OCI-LY1 (cell line): ENCODE measurements around the gene ALCAM.

ENCODE experiments used
- H2AFZ ChIP-seq: fragments of 200-600 bp; sonication (generic), shearing (Covaris generic); 2 replicates; pipeline ENCODE4 v1.6.0; 2014; ENCODE audit warnings: antibody characterized with exemption, mild to moderate bottlenecking, low read length
- H3F3A ChIP-seq: fragments of 200-600 bp; sonication (generic), shearing (Covaris generic); 2 replicates; pipeline ENCODE4 v1.6.0; 2014; ENCODE audit warnings: mild to moderate bottlenecking, antibody characterized with exemption, low read length, moderate library complexity; ENCODE audit not compliant: insufficient read depth
- H3K27ac ChIP-seq: fragments of 200-600 bp; sonication (generic); 2 replicates; pipeline ENCODE4 v1.5.1; 2014; ENCODE audit warnings: low read length, mixed run types, mild to moderate bottlenecking, low read depth; ENCODE audit not compliant: poor library complexity, severe bottlenecking
- H3K27me3 ChIP-seq: fragments of 200-600 bp; sonication (generic); 2 replicates; pipeline ENCODE4 v1.6.0; 2014; ENCODE audit warnings: antibody characterized with exemption, mild to moderate bottlenecking, low read length, moderate library complexity; ENCODE audit not compliant: insufficient read depth
- H3K36me3 ChIP-seq: fragments of 200-600 bp; sonication (generic); 2 replicates; pipeline ENCODE4 v1.6.1; 2014; ENCODE audit warnings: mild to moderate bottlenecking, antibody characterized with exemption, low read length, moderate library complexity, mixed read lengths; ENCODE audit not compliant: insufficient read depth
- H3K4me1 ChIP-seq: fragments of 200-600 bp; sonication (generic); 2 replicates; pipeline ENCODE4 v1.5.1; 2014; ENCODE audit warnings: mild to moderate bottlenecking, low read length, moderate library complexity; ENCODE audit not compliant: insufficient read depth, severe bottlenecking
- H3K4me2 ChIP-seq: fragments of 200-600 bp; sonication (generic), shearing (Covaris generic); 2 replicates; pipeline ENCODE4 v1.6.1; 2014; ENCODE audit warnings: low read length
- H3K4me3 ChIP-seq: fragments of 200-600 bp; sonication (generic); 2 replicates; pipeline ENCODE4 v1.5.1; 2014; ENCODE audit warnings: low read length, low read depth, mild to moderate bottlenecking, mixed read lengths; ENCODE audit not compliant: poor library complexity, severe bottlenecking
- H3K79me2 ChIP-seq: fragments of 200-600 bp; shearing (Covaris generic); 2 replicates; pipeline ENCODE4 v1.6.1; 2016; ENCODE audit warnings: mixed run types, low read length, mixed read lengths; ENCODE audit not compliant: insufficient read depth
- H3K9ac ChIP-seq: fragments of 200-600 bp; sonication (generic), shearing (Covaris generic); 2 replicates; pipeline ENCODE4 v1.6.1; 2014; ENCODE audit warnings: mild to moderate bottlenecking, low read length, mixed read lengths
- H3K9me2 ChIP-seq: fragments of 200-600 bp; sonication (generic), shearing (Covaris generic); 2 replicates; pipeline ENCODE4 v1.6.1; 2014; ENCODE audit warnings: low read depth, mild to moderate bottlenecking, low read length, mixed read lengths
- H3K9me3 ChIP-seq: fragments of 200-600 bp; shearing (Covaris generic); 2 replicates; pipeline ENCODE4 v1.6.1; 2014; ENCODE audit warnings: low read length, mixed read lengths
- H4K20me1 ChIP-seq: fragments of 200-600 bp; sonication (generic), shearing (Covaris generic); 2 replicates; pipeline ENCODE4 v1.6.0; 2016; ENCODE audit warnings: mild to moderate bottlenecking, low read length; ENCODE audit not compliant: insufficient read depth
- EZH2 ChIP-seq: fragments of 200-600 bp; sonication (generic), shearing (Covaris generic); IDR thresholded peaks from 2 replicates; pipeline ENCODE4 v1.8.0; 2017; ENCODE audit warnings: borderline replicate concordance, mixed run types, mild to moderate bottlenecking, antibody characterized with exemption, low read length, moderate library complexity, mixed read lengths
- TF ChIP-seq, protein P1 (sequence below): fragments of 200-600 bp; sonication (generic), shearing (Covaris generic); IDR thresholded peaks from 2 replicates; pipeline ENCODE4 v1.5.1; 2017; ENCODE audit warnings: mild to moderate bottlenecking, antibody characterized with exemption, low read length, moderate library complexity, mixed read lengths

The ALCAM gene

DNA sequence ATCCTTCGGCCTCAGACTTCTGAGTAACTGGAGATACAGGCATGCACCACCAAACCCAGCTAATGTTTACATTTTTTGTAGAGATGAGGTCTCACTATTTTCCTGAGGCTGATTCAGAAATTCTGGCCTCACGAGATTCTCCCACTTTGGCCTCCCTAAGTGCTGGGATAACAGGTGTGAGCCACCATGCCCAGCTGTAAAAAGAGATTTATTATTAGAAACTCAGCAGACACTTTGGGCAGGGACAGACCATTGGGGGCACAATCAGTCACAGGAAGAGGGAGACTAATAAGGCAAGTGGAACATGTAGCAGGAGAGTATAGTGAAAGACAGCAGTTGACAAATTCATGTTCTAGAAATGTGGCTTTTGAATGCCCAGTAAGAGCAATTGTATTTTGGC, 252.9 kb downstream of the ALCAM start:
- no peak overlapping the region for H3K9ac ChIP-seq
- H4K20me1 ChIP-seq: no peaks in the 10 kb centered on the region
- H3F3A ChIP-seq: no peaks in the 10 kb centered on the region
- no peak overlapping the region for H3K4me3 ChIP-seq
- TF ChIP-seq EZH2: no peak
- no peaks in the 10 kb centered on the region for H3K9me3 ChIP-seq
- no peaks in the 10 kb centered on the region for H3K4me1 ChIP-seq
- no peaks in the 10 kb centered on the region for H3K36me3 ChIP-seq
- H2AFZ ChIP-seq: no peak overlapping the region
- no peaks in the 10 kb centered on the region for H3K9me2 ChIP-seq
- no peaks in the 10 kb centered on the region for H3K79me2 ChIP-seq
- H3K4me2 ChIP-seq: no peak overlapping the region
- no peaks in the 10 kb centered on the region for H3K27me3 ChIP-seq
- H3K27ac ChIP-seq: no peak overlapping the region

DNA sequence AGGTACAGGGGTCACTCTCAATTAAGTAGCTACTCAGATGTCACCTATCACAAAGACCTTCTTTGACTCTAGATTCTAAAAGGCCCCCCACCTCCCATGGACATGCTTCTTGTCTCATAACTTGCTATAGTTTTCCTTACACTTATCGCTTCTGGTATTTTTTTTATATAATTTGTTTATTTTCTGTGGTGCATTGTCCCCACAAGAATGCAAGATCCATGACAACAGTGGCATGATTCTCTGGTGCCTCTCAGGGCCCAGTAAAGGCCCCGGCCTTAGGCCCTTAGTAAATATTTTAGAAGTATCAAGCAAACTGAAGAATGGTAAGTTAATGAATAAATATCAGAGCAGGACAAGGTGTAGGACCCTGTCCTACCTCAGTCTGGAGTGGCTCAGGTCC, 253.5 kb downstream of the ALCAM start:
- H3K4me1 ChIP-seq: no peaks in the 10 kb centered on the region
- no peak overlapping the region for H3K9ac ChIP-seq
- H3K9me2 ChIP-seq: no peaks in the 10 kb centered on the region
- TF ChIP-seq EZH2: no peak
- TF ChIP-seq, protein P1, sequence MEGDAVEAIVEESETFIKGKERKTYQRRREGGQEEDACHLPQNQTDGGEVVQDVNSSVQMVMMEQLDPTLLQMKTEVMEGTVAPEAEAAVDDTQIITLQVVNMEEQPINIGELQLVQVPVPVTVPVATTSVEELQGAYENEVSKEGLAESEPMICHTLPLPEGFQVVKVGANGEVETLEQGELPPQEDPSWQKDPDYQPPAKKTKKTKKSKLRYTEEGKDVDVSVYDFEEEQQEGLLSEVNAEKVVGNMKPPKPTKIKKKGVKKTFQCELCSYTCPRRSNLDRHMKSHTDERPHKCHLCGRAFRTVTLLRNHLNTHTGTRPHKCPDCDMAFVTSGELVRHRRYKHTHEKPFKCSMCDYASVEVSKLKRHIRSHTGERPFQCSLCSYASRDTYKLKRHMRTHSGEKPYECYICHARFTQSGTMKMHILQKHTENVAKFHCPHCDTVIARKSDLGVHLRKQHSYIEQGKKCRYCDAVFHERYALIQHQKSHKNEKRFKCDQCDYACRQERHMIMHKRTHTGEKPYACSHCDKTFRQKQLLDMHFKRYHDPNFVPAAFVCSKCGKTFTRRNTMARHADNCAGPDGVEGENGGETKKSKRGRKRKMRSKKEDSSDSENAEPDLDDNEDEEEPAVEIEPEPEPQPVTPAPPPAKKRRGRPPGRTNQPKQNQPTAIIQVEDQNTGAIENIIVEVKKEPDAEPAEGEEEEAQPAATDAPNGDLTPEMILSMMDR: no peak
- no peak overlapping the region for H3K4me2 ChIP-seq
- H3K9me3 ChIP-seq: no peaks in the 10 kb centered on the region
- no peaks in the 10 kb centered on the region for H4K20me1 ChIP-seq
- H2AFZ ChIP-seq: no peak overlapping the region
- no peak overlapping the region for H3K4me3 ChIP-seq
- no peak overlapping the region for H3K27ac ChIP-seq
- no peaks in the 10 kb centered on the region for H3K27me3 ChIP-seq
- H3K79me2 ChIP-seq: no peaks in the 10 kb centered on the region
- no peaks in the 10 kb centered on the region for H3F3A ChIP-seq
- H3K36me3 ChIP-seq: no peaks in the 10 kb centered on the region

DNA sequence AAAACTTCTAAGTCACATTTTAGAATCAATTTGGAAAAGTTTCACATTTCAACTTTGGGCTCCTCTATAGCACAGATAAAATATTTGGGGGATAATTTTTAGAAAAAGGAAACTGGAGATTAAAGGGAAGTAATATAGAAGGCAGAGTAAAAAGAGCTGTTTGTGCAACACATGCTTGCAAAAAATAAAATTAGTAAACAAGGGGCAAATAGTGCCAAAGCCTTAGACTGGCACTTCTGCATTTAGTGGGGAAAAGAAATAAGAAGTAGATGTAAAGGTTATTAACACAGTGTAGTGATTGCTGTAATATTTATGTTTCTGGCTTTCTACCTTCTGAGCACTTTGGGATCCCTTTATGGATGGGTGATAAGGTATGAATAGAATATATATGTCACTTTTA, 255.5 kb downstream of the ALCAM start:
- H3K4me1 ChIP-seq: no peaks in the 10 kb centered on the region
- H3K9me3 ChIP-seq: no peaks in the 10 kb centered on the region
- H3K4me2 ChIP-seq: no peak overlapping the region
- no peak overlapping the region for H2AFZ ChIP-seq
- H3K9ac ChIP-seq: no peak overlapping the region
- no peaks in the 10 kb centered on the region for H3K79me2 ChIP-seq
- no peaks in the 10 kb centered on the region for H3K36me3 ChIP-seq
- no peak overlapping the region for H3K4me3 ChIP-seq
- no peaks in the 10 kb centered on the region for H3K9me2 ChIP-seq
- H3K27ac ChIP-seq: no peak overlapping the region
- H4K20me1 ChIP-seq: no peaks in the 10 kb centered on the region
- H3K27me3 ChIP-seq: no peaks in the 10 kb centered on the region
- no peaks in the 10 kb centered on the region for H3F3A ChIP-seq
- TF ChIP-seq, protein P1: no peak
- TF ChIP-seq EZH2: no peak
